Tongue (tissue), 2 donors: ENCODE results near the gene SEMA4D. TPM values are rescaled to one million over a fixed set of nuclear protein-coding genes. Genes with fewer than 3 reads are reported as not detected.
A peak's percentile ranks its signal among the peaks of the same experiment; 100 is the strongest.
"Not testable (repeated sequence)": the region's sequence is repeated elsewhere in the genome, so short reads cannot be mapped to it uniquely, and the experiment has no call there.

Experiments
- DNase-seq: peaks from one replicate; pipeline ENCODE4 v3.0.0-alpha.2; 2015
- total RNA-seq: library from RNA; depleted of rRNA; stranded (reverse); fragments of >200 nt; gene quantifications from one replicate; pipeline ENCODE4 v1.2.3, GENCODE V29; 2014

SEMA4D gene
- total RNA-seq, 1 donor from 2014 or later, result 35.8 TPM

DNA sequence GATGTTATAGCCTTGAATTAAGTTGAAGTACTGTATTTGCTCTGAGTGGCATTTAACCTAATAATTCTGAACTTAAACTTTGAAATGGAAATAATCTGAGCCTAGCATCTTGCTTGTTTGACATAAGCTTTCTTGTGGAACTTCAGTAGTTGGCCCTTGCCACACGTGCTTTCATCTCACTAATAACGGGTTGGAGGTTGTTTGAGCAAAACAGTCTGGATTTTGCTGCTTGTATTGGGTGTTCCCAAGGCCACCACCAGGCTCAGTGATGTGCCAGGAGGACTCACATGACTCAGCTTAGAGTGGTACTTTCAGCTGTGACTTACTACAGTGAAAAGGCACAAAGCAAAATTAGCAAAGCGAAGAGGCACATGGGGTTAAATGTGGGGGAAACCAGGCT lies 143.9 kb downstream of the SEMA4D start:
- DNase-seq, result no peak

DNA sequence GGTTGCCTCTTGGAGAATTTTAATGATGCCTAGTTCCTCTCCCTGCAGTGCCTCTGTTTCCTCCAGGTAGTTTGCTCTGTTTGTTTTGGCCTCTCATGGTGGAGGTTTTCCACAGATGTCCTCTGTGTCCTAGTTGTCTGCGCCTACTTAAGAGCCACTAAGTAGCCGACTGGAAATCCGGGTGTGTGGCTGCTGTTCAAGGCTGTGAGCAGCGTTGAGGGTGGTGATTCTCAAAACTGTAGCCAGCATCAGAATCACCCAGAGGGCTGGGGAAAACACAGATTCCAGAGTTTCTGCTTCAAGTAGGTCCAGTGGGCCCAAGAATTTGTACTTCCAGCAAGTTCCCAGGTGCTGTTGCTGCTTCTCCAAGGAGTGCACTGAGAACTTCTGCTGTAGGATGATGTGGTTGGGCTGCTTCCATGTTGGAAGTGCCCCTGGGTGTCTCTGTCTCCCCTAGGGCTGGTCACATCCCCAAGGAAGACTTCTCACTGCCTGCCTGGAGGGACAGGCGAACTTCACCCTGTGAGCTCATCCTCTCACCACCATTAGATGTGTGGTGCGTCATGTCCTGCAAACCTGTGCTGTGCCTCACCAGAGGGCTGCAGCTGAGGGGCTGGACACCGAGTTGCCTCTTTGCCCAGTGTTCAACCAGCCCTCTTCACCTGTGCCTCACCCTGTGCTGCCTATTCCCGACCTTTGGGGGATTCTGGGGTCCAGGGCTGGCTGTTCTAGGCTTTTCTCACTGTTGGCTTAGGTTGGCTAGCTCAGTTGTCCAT lies 144.9 kb downstream of the SEMA4D start:
- no peak for DNase-seq

DNA sequence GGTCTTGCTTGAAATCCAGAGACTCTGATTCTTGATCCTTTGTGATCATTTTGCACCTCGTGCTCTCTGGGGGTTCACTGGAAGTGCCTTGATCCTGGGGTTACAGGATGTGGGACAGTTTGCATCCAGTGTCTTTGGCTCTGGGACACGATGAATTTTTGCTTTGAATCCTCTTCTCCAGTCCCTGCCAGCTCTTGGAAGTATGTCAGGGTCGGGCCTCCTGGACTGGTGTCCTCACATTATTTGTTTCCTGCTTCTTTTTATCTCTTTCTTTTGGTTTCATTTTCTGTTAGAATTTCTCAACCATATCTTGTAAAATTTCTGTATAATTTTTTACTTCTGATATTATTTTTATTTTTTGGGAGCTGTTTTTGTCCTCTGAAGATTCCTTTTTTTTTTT lies 145.5 kb downstream of the SEMA4D start:
- DNase-seq, result no peak

DNA sequence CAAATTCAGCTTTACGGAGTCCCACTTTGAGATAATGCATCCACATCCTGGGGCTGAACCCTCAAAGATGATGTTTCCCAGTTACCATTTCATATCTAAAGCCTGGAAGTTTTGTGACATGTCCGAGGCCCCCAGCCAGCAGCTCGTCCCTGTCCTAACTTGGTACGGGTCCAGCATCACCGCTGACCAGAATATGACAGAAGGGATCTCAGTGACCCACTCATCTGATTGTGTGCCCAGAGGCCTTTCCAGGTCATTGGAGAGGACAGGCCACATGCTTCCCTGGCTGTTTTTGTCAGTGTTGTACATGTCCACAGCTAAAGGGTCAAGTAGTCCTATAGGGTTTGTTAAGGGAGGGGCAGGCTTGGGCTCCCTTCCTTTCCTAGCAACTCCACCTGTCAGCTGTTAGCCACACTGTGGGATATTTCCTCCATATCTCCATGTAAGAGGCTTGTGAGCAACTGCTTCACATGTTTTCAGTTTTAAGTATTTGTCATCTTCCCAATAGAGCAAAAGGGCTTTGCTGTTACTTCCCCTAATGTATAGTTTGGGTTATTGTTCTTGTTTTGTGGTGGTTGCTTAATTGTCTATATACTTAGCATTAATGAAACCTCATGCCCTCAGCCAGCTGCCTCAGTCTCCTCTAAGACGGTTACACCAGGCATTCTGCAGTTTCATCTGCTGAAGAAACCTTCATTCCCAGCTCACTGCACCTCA lies 146.2 kb downstream of the SEMA4D start:
- DNase-seq, result no peak

DNA sequence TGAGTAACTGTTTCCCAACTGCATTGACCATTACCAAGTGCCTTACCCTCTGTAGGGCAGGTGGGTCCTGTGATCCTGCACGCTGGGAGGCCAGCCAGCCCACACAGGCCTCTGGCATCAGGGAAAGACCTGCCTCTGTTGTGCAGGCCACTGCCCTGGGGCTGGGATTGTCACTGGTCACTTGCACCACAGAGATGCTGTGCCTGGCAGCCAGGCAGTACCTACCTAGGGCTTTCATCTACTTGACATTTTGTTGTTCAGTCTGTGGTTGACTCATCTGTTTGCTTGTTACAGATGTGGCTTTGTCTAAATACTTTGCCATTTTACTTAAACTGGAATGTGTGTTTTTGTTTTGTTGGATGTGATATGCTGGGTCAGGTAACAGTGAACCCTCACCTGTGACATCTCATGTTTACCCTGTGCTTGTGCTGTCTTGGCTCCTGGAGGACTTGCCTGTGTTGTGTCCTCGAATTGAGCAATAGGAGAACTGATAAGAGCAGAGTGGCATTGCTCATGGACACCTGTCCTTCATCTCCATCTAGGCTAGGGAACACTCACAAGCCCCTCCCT lies 146.8 kb downstream of the SEMA4D start:
- DNase-seq, result no peak

DNA sequence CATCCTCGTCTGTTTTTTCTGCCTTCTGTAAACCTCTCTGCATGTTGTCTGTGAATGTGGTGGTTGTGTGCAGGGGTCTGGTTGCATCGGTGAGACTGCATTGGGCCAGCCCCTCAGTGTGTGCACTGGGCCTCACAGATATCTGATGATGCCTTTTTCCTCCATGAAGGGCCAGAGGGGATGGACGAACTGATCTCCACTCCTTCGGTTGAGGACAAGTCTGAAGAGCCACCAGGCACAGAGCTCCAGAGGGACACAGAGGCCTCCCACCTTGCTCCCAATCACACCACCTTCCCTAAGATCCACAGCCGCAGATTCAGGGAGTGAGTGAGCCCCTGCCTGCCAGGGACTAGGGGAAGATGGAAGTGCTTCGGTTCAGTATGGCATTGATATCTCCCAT lies 148.3 kb downstream of the SEMA4D start:
- DNase-seq, result no peak

DNA sequence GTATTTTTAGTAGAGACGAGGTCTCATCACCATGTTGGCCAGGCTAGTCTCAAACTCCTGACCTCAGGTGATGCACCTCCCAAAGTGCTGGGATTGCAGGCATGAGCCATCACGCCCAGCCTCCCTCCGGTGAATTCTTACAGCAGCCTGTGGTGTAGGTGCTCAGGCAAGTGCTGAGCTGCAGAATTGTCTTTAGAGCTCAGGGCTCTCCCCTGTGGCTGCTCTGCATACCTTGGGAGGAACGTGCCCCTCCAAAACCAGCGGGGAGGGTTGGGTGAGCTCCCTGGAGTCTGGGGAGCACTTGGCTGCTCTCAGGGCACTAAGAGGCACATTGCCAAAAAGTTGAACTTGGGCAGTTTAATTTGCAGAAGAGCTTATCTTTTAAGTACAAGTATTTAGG lies 150.3 kb downstream of the SEMA4D start:
- no peak for DNase-seq

DNA sequence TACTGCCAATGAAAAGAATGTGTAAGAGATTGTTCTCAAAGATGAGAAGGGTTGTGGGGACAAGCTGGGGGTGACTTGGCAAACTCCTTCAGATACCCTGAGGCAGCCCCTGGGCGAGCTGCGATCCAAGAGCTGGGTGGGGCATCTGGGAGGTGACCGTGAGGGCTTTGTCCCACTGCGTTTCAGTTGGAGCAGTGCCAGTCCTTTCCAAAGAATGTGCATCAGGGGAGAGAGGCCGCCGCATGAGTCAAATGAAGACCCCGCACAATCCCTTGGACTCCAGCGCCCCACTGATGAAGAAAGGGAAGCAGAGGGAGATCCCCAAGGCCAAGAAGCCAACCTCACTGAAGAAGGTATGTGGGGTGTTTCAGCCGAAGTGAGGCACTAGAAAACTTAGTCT lies 151.2 kb downstream of the SEMA4D start:
- DNase-seq, result no peak

DNA sequence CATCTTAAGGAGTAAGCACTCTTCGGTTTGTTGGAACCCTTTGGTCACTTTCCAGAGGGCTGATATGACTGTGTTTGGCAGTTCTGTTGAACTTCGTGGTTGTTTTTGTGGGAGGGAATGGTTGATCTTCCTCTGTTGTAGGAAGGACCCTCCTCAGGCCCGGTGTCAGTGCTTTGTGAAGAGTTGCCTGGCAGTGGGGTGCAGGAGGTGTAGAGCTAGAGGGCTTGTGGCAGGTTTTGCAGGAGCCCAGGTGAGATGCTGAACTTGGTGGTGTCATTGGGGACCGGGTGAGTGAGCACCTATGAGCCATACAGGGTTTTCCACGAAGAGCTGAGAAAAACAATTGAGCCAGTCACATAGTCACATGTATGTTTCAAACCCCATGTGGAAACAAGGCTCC lies 152.4 kb downstream of the SEMA4D start:
- DNase-seq, result no peak

DNA sequence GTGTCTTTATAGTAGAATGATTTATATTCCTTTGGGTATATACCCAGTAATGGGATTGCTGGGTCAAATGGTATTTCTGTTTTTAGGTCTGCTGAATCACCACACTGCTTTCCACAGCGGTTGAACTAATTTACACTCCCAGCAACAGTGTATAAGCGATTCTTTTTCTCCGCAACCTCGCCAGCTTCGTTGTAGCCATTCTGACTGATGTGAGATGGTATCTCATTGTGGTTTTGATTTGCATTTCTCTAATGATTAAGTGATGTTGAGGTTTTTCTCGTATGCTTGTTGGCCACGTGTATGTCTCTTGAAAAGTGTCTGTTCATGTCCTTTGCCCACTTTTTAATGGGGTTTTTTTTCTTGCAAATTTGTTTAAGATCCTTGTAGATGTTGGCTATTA lies 154.1 kb downstream of the SEMA4D start:
- not testable (repeated sequence) for DNase-seq

DNA sequence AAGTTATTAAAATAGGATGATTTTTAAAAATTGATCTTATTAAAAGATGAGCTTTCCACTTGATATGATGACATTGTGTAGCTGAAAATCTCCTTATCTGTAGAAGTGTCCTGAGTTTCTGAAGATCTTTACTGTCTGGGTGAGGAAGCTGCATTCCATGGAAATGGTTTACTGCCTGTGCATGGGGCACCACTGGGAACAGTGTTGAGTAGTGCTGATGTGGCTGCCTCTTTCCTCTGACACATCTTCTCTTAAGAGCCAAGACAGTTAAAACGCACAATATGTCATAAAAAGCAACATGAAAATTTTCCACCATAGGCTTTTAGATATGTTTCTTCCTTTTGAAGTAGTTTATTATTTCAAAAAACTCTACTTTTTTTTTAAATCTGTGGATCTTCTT lies 155.0 kb downstream of the SEMA4D start:
- DNase-seq, result no peak

DNA sequence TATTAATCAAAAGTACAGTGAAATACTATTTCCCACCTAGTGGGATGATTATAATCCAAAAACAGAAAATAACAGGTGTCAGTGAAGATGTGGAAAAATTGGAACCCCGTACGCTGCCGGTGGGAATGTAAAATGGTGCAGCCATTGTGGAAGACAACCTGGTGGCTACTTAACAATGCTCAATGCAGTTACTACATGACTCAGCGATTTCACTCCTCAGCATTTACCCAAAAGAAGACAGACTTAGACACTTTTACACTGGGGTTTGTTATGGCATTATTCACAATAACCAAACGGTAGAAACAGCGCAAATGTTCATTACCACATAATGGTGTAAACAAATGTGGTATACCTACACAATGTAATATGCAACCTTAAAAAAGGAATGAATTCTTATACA lies 155.7 kb downstream of the SEMA4D start:
- DNase-seq, result no peak

DNA sequence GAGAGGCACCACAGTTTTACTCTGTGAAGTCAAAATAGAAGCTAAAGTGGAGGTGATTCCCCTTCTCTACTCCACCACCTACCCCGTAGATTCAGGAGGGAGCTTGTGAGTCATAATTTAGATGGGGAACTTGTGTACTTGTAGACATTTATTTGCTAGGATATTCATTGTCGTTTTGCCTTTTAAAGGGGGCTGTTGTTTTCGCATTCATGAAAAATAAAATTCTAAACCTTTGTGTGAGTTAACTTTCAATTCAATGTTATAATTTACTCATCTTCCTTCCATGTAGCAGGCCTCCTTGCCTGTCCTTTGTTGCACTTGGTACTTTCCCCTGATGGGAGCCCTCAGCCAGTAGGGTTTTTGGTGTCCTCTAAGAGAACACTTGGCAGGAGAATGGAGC lies 157.6 kb downstream of the SEMA4D start:
- no peak for DNase-seq

DNA sequence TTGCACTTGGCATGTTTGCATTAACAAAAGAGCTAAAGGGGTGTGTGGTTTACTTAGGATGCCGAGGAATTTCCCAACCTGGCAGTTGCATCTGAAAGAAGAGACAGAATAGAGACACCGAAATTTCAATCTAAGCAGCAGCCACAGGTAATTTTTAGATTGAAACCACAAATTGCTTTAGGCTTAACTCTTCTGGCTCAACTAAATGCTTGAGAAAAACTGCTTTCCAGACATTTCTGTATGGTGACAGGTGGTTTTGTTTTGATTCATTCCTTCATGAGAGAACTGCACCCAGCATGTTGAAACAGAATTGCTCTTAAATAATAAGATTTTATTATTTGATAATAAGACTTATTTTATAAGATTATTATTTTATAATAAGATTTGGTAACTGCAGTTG lies 158.1 kb downstream of the SEMA4D start:
- no peak for DNase-seq

DNA sequence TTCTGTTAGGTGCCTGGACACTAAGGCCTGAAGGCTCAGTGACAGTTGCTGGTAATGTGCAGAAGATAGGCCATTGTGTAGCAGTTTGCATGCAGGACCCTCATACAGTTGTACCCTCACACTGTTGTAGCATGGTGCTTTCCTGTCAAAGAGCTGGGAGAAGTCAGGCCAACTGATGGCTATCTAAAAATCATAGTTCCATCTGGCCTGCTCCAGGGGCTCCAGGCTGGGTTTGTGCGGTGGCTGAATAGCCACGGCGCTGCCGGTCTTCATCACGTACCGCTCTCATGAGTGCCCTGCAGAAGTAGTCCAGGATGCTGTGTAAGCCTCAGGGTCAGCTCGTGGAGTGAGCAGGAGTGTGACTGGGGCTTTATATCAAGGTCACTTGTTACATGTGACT lies 167.4 kb downstream of the SEMA4D start:
- no peak for DNase-seq

DNA sequence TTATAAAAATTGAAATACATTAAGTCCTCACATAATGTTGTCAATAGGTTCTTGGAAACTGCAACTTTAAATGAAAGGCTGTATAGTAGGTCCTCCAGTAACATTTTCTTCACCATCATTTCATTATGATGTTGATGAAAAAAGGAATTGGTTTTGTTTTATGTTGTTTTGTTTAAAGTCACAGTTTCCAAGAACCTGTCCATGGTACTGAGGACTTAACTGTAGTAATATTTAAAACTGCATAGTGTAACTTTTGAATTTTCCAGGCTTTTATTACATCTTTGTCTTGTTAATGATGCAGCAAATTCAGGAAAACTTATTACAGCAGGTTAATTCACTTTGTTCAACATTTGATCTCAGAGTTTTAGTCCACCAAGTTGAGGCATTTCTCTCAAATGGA lies 168.0 kb downstream of the SEMA4D start:
- DNase-seq, result no peak

DNA sequence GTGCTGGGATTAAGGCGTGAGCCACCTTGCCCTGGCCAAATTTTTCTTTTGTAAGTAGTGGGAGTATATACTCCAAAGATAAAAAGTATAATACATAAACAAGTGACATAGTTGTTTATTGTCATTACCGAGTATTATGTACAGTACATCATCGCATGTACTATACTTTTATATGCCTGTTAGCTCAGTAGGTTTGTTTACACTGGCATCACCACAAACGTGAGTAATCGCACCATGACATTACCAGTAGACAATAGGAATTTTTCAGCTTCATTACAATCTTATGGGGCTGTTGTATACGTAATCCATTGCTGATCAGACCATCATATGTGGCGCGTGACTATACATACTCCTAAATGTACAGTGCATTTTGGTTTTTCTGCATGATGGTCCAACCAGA lies 169.8 kb downstream of the SEMA4D start:
- DNase-seq, result no peak

DNA sequence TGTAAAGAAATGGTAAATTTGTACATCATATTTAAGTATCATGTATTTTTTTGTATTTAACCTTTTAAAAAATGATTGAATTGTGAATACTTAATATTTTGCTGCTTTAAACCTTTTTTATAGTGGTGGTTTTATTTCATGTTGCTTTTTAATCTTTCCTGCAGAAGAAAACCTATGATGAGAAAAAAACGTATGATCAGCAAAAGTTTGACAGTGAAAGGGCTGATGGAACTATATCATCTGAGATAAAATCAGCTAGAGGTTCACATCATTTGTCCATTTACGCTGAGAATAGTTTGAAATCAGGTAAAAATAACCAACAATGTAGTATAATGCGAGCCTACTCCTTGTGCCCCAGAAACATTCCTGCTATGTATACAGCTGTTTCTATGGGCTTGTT lies 172.2 kb downstream of the SEMA4D start:
- no peak for DNase-seq

DNA sequence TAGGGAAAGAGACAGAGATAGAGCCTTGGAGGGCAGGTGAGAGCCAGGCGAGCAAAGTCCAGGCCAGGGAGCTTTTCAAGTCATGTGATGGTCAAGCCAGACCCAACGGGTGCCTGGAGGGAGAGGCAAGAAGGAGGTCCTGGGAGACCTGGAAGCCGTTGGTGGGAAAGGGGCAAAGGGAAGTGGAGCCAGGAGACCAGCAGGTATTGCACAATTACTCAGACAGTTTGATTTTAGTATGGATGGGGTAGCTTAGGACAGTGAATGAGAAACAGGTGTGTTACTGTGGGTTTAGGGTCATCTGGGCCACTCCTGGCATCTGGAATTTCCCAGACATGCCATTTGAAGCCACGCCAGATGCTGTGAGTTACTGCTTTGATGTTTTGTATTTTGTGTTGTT lies 174.5 kb downstream of the SEMA4D start:
- DNase-seq, result no peak

DNA sequence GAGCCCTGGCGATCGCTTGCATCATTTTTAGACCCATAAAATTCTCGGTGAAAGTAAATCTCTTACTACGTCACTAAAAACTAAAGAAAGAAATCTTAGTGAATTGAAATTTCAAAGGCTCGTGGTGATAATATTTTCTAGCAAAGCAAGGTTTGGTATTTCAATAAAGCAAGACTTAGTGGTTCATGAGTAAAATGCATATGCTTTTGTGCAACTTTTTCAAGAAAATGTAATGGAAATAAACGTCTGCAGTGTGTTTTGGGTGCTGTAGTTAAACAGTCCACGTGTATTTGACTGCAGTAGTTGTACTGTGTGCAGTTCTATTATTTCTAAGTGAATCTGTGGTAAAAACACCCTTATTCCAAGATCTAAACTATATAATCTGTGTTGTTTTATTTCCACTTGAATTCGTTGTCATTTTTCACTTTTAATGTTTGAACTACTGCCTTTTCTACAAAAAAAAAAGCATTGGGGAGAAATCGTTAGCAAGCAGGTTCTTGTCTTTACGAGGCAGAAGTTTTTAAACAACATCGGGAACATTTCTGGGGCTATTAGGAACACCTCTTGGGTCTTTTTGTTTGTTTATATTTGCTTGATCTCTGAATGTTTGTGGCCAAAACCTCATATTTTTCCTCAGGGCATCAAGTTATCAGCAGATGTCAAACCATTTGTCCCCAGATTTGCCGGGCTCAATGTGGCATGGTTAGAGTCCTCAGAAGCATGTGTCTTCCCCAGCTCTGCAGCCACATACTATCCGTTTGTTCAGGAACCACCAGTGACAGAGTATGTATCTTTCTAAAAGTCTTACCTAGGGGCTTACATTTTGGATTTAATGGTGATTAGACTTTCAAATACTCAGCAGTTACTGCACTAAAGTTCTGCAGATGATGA lies 178.7 kb downstream of the SEMA4D start:
- peak; percentile 46 for DNase-seq

DNA sequence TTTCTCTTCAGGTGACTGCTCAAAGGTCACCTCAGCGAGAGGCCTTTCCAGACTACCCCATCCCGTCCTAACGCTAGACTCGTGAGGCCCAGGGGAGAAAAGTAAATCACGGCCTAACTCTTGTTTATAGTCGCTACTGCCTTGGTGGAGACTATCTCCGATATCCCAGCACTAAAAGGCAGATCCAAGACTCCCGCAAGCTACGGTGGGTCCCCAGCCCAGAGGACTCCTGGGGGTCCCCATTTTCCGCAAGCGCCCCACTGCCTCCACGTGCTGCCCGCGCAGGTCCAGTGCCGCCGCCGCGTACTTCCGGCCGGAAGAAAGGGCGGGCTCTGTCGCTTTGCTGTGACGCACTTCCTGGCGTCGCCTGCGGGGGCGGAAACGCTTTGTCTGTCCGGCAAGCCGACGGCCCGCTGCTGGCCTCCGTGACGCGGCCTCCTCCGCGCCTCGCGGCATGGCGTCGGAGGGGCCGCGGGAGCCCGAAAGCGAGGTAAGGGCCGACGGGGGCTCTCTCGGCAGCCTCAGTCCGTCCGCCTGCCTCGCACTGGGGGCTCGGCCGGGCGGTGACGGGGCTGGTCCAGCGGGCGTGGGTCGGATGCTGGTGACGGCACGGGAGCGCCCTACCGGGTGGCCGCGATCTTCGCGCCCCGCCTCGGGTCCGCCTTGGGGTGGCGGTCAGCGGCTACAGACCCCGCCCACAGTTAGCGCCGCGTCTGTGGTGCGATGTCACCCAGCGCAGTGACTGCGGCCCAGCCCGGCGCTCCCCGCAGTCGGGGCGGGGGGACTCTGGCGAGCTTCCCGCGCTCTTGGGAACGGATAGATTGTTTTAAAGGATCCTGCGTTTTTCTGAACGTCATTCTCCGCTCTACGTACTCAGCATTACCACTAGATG lies 179.5 kb downstream of the SEMA4D start, which contains the start of gene SECISBP2:
SECISBP2 (plus strand) TSS at position 378 of the 892 bp plus-strand sequence; CDS start at position 455, 77 bp downstream.
- DNase-seq, result peak; percentile 98
